Measurements from ENCODE around the gene AEN. TPM values are rescaled to one million over a fixed set of nuclear protein-coding genes. Genes with fewer than 3 reads are reported as not detected.
A peak's percentile ranks its signal among the peaks of the same experiment; 100 is the strongest.

Gene AEN
- total RNA-seq, 4 donors from 2014 or later: 13.3 to 29.0 (median 23.4) TPM

GRCh38 chr15:88636654-88637053, 15.5 kb downstream of the AEN start:
- H3K36me3 ChIP-seq: peaks cover 0 to 14% (median 5%) of the 10 kb centered on the region in 4 donors
- H3K4me3 ChIP-seq: no peak overlapping the region
- DNase-seq (ENCODE audit: extremely low spot score): no peak
- no peaks in the 10 kb centered on the region for H3K27me3 ChIP-seq
- H3K27ac ChIP-seq (replicated peaks in 1 of 4): peak overlapping the region in 2 of 4 donors; percentile 25 to 55
- TF ChIP-seq CTCF (IDR thresholded peaks at IDR 0.05) (no peak), EP300 (IDR thresholded peaks at IDR 0.05) (no peak), POLR2AphosphoS5 (IDR thresholded peaks at IDR 0.05) (no peak), POLR2A (IDR thresholded peaks at IDR 0.05; ENCODE audit: low read depth) (no peak)
- no peaks in the 10 kb centered on the region for H3K9me3 ChIP-seq
- intact Hi-C loops (cut with DNase I): no loop called here
- whole genome bisulfite sequencing: 87% methylated on average over 5 of the region's 5 CpGs
- peaks cover 20 to 29% (median 23%) of the 10 kb centered on the region in 4 donors for H3K4me1 ChIP-seq

- Histone ChIP-seq H3K36me3 (peaks cover 0 to 6% (median 2%) of the 10 kb centered on the region in 4 donors), H3K9me3 (no peaks in the 10 kb centered on the region), H3K27ac (replicated peaks in 1 of 4) (peak overlapping the region; percentile 80 to 89 (median 84)), H3K4me1 (peaks cover 20 to 29% (median 23%) of the 10 kb centered on the region in 4 donors), H3K4me3 (no peak overlapping the region), H3K27me3 (no peaks in the 10 kb centered on the region)
- TF ChIP-seq EP300 (IDR thresholded peaks at IDR 0.05) (no peak), POLR2A (IDR thresholded peaks at IDR 0.05; ENCODE audit: low read depth) (no peak), POLR2AphosphoS5 (IDR thresholded peaks at IDR 0.05) (no peak), CTCF (IDR thresholded peaks at IDR 0.05) (no peak)
- no peak for DNase-seq (ENCODE audit: extremely low spot score)
- 86% methylated on average over 7 of the region's 7 CpGs for WGBS
- intact Hi-C loops (cut with DNase I): no loop called here
Measured at GRCh38 chr15:88637436-88637835, 16.3 kb downstream of the AEN start.

GRCh38 chr15:88637841-88638625, 16.9 kb downstream of the AEN start:
- TF ChIP-seq POLR2AphosphoS5 (IDR thresholded peaks at IDR 0.05) (no peak), EP300 (IDR thresholded peaks at IDR 0.05) (no peak), POLR2A (IDR thresholded peaks at IDR 0.05; ENCODE audit: low read depth) (no peak), CTCF (IDR thresholded peaks at IDR 0.05) (no peak)
- DNase-seq (ENCODE audit: extremely low spot score): no peak
- Histone ChIP-seq H3K36me3 (peaks cover 0 to 4% (median 2%) of the 10 kb centered on the region in 4 donors), H3K9me3 (no peaks in the 10 kb centered on the region), H3K27me3 (no peaks in the 10 kb centered on the region), H3K4me1 (peaks cover 20 to 29% (median 23%) of the 10 kb centered on the region in 4 donors), H3K4me3 (peak overlapping the region; percentile 54 to 66 (median 57)), H3K27ac (replicated peaks in 1 of 4) (peak overlapping the region; percentile 80 to 89 (median 84))
- WGBS: 74% methylated on average over 6 of the region's 7 CpGs
- intact Hi-C loops (cut with DNase I): no loop called here

GRCh38 chr15:88638626-88639372, 17.7 kb downstream of the AEN start, which contains the start of gene ISG20:
Gene ISG20, plus strand, starts transcription at chr15:88639016. Its CDS starts 351 bp downstream, at chr15:88639367.
- H3K9me3 ChIP-seq: no peaks in the 10 kb centered on the region
- H3K27me3 ChIP-seq: no peaks in the 10 kb centered on the region
- peak within 1 kb of the TSS; percentile 54 to 66 (median 57) for H3K4me3 ChIP-seq
- peaks cover 0 to 3% (median 0%) of the 10 kb centered on the region in 4 donors for H3K36me3 ChIP-seq
- intact Hi-C loops (cut with DNase I): no loop called here
- peaks cover 20 to 29% (median 23%) of the 10 kb centered on the region in 4 donors for H3K4me1 ChIP-seq
- 9% methylated on average over 26 of the region's 27 CpGs for WGBS
- peak; percentile 99 for DNase-seq (ENCODE audit: extremely low spot score)
- TF ChIP-seq CTCF (IDR thresholded peaks at IDR 0.05) (peak; percentile 31 to 59 (median 46)), POLR2AphosphoS5 (IDR thresholded peaks at IDR 0.05) (peak; percentile 85 to 91), POLR2A (IDR thresholded peaks at IDR 0.05; ENCODE audit: low read depth) (no peak), EP300 (IDR thresholded peaks at IDR 0.05) (peak; percentile 49)
- H3K27ac ChIP-seq (replicated peaks in 1 of 4): peak within 1 kb of the TSS; percentile 80 to 89 (median 84)
